Measurements from ENCODE around the gene KASH5. TPM values are rescaled to one million over a fixed set of nuclear protein-coding genes. Genes with fewer than 3 reads are reported as not detected.

The KASH5 gene
- total and polyA plus RNA-seq, 9 donors: 0.15 to 0.23 TPM; not detected in 7

DNA sequence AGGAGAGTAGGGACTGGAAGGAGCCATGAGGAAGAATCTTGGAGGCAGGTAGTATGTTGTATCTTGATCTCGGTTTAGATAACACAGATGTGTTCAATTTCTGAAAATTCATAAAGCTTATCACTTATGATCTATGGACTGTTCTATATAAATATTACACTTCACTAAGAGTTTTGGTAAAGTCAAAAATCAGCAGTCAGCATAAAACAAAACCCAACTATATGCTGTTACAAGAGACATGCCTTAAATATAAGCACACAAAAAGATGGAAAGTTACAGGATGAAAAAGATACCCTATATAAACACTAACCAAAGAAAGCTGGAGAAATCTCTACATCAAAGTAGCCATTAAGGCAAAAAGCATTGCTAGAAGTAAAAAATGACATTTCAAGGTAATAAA is 4.5 kb upstream of the KASH5 start:
- intact Hi-C loops (cut with DNase I): no loop called here
- WGBS, 3 donors: 0 to 93% (median 47%) methylated on average over 1 of the region's 1 CpG
- TF ChIP-seq EP300 (IDR thresholded peaks at IDR 0.05): no peak
- TF ChIP-seq POLR2A (IDR thresholded peaks at IDR 0.05): no peak
- TF ChIP-seq, protein P1, sequence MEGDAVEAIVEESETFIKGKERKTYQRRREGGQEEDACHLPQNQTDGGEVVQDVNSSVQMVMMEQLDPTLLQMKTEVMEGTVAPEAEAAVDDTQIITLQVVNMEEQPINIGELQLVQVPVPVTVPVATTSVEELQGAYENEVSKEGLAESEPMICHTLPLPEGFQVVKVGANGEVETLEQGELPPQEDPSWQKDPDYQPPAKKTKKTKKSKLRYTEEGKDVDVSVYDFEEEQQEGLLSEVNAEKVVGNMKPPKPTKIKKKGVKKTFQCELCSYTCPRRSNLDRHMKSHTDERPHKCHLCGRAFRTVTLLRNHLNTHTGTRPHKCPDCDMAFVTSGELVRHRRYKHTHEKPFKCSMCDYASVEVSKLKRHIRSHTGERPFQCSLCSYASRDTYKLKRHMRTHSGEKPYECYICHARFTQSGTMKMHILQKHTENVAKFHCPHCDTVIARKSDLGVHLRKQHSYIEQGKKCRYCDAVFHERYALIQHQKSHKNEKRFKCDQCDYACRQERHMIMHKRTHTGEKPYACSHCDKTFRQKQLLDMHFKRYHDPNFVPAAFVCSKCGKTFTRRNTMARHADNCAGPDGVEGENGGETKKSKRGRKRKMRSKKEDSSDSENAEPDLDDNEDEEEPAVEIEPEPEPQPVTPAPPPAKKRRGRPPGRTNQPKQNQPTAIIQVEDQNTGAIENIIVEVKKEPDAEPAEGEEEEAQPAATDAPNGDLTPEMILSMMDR (IDR thresholded peaks at IDR 0.05): no peak

DNA sequence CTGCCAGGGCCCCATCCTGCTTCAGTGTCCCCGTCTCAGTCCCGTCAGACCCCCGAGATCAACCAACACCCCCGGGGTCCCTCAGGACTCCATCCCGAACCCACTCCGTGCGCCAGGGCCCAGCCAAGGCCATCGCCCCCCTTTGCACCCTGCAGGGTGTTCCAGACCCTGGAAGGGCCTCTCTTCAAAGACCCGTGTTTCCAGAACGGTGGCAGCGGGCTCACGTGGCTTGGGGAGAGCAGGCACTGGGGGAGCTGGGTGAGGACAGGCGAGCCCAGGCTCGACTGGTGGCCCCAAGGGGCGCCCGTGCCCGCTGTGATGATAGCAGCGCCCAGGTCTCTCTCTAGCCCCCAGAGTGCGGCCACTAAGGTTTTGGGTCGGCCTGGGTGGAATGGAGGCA is 1.4 kb downstream of the KASH5 start:
- DNase-seq: no peak
- H3K4me3 ChIP-seq: no peak overlapping the region
- H3K27ac ChIP-seq: no peak overlapping the region
- WGBS, 3 donors: 85 to 90% (median 87%) methylated on average over 17 to 20 of the region's 20 CpGs
- intact Hi-C loops (cut with DNase I): no loop called here
- H3K36me3 ChIP-seq: no peaks in the 10 kb centered on the region
- no peaks in the 10 kb centered on the region for H3K27me3 ChIP-seq
- no peaks in the 10 kb centered on the region for H3K9me3 ChIP-seq
- no peaks in the 10 kb centered on the region for H3K4me1 ChIP-seq (ENCODE audit: insufficient read depth)
- TF ChIP-seq EP300 (IDR thresholded peaks at IDR 0.05) (no peak), POLR2A (IDR thresholded peaks at IDR 0.05) (no peak)
- TF ChIP-seq, protein P1 (IDR thresholded peaks at IDR 0.05): no peak

More for the DNA sequence above, 4.5 kb upstream of the KASH5 start:
- no peaks in the 10 kb centered on the region for H3K27me3 ChIP-seq
- H3K4me3 ChIP-seq: no peak overlapping the region
- no peaks in the 10 kb centered on the region for H3K4me1 ChIP-seq (ENCODE audit: insufficient read depth)
- DNase-seq: no peak
- no peak overlapping the region for H3K27ac ChIP-seq
- peaks cover 0 to 3% of the 10 kb centered on the region in 2 donors for H3K9me3 ChIP-seq
- H3K36me3 ChIP-seq: no peaks in the 10 kb centered on the region

DNA sequence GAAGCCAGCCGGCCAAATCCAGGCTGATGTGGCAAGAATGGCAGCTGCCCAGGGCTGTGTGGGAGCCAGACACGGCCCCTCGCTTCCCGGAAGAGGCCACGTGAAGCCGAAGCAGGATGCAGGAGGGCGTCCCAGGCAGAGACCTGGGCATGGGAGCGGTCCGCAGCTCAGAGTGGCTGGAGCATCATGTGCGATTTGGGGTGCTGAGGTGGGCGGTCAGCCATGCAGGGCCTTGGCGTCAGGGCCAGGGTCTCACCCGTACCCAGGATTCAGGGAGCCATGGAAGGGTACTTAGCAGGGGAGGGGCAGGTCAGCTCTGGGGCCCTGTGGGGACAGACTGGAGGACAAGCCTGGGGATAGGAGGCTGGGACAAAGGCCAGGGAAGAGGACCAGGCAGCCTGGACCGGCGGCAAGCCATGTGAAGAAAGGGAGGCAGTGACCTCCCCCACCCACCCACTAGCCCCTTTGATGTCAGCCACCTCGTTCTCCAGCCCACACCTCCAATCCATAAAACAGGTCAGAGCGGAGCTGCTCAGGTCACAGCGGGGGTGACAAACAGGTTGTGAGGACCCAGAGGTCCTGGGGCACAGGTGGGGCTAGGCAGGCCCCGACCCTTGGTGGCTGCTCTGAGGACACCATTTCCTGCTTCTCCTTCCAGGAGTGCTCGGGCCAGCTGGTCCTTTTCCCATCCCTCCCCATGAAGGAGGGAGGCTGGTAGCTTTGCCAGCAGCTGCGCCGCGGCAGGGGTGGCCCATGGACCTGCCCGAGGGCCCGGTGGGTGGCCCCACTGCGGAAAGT is 2.3 kb downstream of the KASH5 start:
- H3K36me3 ChIP-seq: no peaks in the 10 kb centered on the region
- WGBS, 3 donors: 53 to 62% (median 56%) methylated on average over 23 to 26 of the region's 26 CpGs
- H3K4me3 ChIP-seq: no peak overlapping the region
- H3K4me1 ChIP-seq (ENCODE audit: insufficient read depth): no peaks in the 10 kb centered on the region
- intact Hi-C loops (cut with DNase I): loop anchor here in 1 of 4 donors (2.0 kb wide), 1 partner anchor 52 kb away; no protein-coding TSS in a partner anchor
- no peaks in the 10 kb centered on the region for H3K27me3 ChIP-seq
- no peak for TF ChIP-seq EP300 (IDR thresholded peaks at IDR 0.05)
- TF ChIP-seq POLR2A (IDR thresholded peaks at IDR 0.05): no peak
- TF ChIP-seq, protein P1 (IDR thresholded peaks at IDR 0.05): no peak
- no peak overlapping the region for H3K27ac ChIP-seq
- H3K9me3 ChIP-seq: no peaks in the 10 kb centered on the region
- no peak for DNase-seq

DNA sequence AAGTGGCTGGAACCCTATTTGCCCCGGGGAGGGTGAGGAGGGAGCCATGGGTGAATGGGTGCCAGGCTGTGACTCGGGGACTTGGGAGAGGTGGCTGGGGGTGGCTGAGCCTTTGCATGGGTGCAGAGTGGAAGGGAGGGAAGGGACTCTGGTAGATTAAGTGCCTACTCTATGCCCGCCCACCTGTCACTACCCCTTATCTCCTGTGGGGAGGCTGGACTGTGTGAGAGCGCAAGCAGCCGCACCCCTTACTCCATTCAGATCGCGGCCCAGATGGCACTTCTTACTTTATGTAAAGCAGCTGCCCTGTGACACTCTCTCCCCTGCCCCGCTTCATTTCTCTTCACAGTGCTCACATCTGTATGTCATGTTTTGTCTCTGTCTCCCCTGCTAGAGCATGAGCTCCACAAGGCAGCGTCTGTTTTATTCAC is 2.9 kb downstream of the KASH5 start:
- Histone ChIP-seq H3K27ac (no peak overlapping the region), H3K4me3 (no peak overlapping the region), H3K27me3 (no peaks in the 10 kb centered on the region), H3K9me3 (no peaks in the 10 kb centered on the region), H3K4me1 (ENCODE audit: insufficient read depth) (no peaks in the 10 kb centered on the region), H3K36me3 (no peaks in the 10 kb centered on the region)
- TF ChIP-seq, protein P1 (IDR thresholded peaks at IDR 0.05): no peak
- no peak for TF ChIP-seq POLR2A (IDR thresholded peaks at IDR 0.05)
- no peak for TF ChIP-seq EP300 (IDR thresholded peaks at IDR 0.05)
- intact Hi-C loops (cut with DNase I): loop anchor here in 1 of 4 donors (2.0 kb wide), 1 partner anchor 52 kb away; no protein-coding TSS in a partner anchor
- 38 to 58% (median 48%) methylated on average over 9 of the region's 9 CpGs for WGBS, 3 donors
- DNase-seq: no peak

Data from ovary (tissue), 9 donors.